KMS-11 (cell line): Measurements from ENCODE around the gene GBA2.

Experiments
- H2AFZ ChIP-seq: fragments of 200-600 bp; sonication (generic); 2 replicates; pipeline ENCODE4 v1.6.1; 2016; ENCODE audit warnings: antibody characterized with exemption, mixed run types, low read depth
- H3K27ac ChIP-seq: fragments of 200-600 bp; sonication (generic); 2 replicates; pipeline ENCODE4 v1.6.1; 2016; ENCODE audit warnings: mild to moderate bottlenecking, mixed run types
- H3K27me3 ChIP-seq: fragments of 200-600 bp; sonication (generic); 2 replicates; pipeline ENCODE4 v1.6.1; 2017; ENCODE audit warnings: mild to moderate bottlenecking, low read depth, mixed run types, moderate library complexity; ENCODE audit not compliant: insufficient read depth
- H3K36me3 ChIP-seq: fragments of 200-600 bp; sonication (generic); 2 replicates; pipeline ENCODE4 v1.6.1; 2017; ENCODE audit warnings: mild to moderate bottlenecking, mixed run types; ENCODE audit not compliant: insufficient read depth
- H3K4me1 ChIP-seq: fragments of 200-600 bp; sonication (generic); 2 replicates; pipeline ENCODE4 v1.6.1; 2016; ENCODE audit warnings: mild to moderate bottlenecking, low read depth, mixed run types; ENCODE audit not compliant: poor library complexity, severe bottlenecking
- H3K4me2 ChIP-seq: fragments of 200-600 bp; sonication (generic); 2 replicates; pipeline ENCODE4 v1.7.0; 2016; ENCODE audit warnings: mild to moderate bottlenecking, mixed run types
- H3K4me3 ChIP-seq: fragments of 200-600 bp; sonication (generic); IDR thresholded peaks from 2 replicates; pipeline ENCODE4 v1.6.1; 2017; ENCODE audit warnings: low read depth, low read length, mixed read lengths; ENCODE audit not compliant: insufficient read depth
- H3K79me2 ChIP-seq: fragments of 200-600 bp; sonication (generic); 2 replicates; pipeline ENCODE4 v1.6.1; 2016; ENCODE audit warnings: low read depth, mixed run types; ENCODE audit not compliant: insufficient read depth
- H3K9ac ChIP-seq: fragments of 200-600 bp; sonication (generic); 2 replicates; pipeline ENCODE4 v1.6.1; 2016; ENCODE audit warnings: mild to moderate bottlenecking, mixed run types
- H4K20me1 ChIP-seq: fragments of 200-600 bp; sonication (generic); 2 replicates; pipeline ENCODE4 v1.6.1; 2016; ENCODE audit warnings: mild to moderate bottlenecking, mixed run types; ENCODE audit not compliant: insufficient read depth
- CTCF ChIP-seq: fragments of 200-600 bp; sonication (generic); conservative IDR thresholded peaks from 2 replicates; pipeline ENCODE4 v1.6.1; 2017; ENCODE audit warnings: low read depth, mild to moderate bottlenecking, antibody characterized with exemption, low read length, moderate library complexity, mixed read lengths

GBA2 gene

GRCh38 chr9:35734096-35734495 is 14.9 kb downstream of the GBA2 start:
- no peak overlapping the region for H3K27ac ChIP-seq
- H3K4me1 ChIP-seq: peaks cover 39% of the 10 kb centered on the region
- no peak overlapping the region for H3K4me3 ChIP-seq
- no peaks in the 10 kb centered on the region for H3K27me3 ChIP-seq
- no peaks in the 10 kb centered on the region for H3K36me3 ChIP-seq
- peaks cover 6% of the 10 kb centered on the region; the same call in 1 of the 2 replicates for H4K20me1 ChIP-seq
- no peak for TF ChIP-seq CTCF
- no peak overlapping the region for H3K9ac ChIP-seq
- no peak overlapping the region for H2AFZ ChIP-seq
- H3K79me2 ChIP-seq: peaks cover 26% of the 10 kb centered on the region
- H3K4me2 ChIP-seq: peak overlapping the region; percentile 80; the same call in 1 of the 2 replicates

DNA sequence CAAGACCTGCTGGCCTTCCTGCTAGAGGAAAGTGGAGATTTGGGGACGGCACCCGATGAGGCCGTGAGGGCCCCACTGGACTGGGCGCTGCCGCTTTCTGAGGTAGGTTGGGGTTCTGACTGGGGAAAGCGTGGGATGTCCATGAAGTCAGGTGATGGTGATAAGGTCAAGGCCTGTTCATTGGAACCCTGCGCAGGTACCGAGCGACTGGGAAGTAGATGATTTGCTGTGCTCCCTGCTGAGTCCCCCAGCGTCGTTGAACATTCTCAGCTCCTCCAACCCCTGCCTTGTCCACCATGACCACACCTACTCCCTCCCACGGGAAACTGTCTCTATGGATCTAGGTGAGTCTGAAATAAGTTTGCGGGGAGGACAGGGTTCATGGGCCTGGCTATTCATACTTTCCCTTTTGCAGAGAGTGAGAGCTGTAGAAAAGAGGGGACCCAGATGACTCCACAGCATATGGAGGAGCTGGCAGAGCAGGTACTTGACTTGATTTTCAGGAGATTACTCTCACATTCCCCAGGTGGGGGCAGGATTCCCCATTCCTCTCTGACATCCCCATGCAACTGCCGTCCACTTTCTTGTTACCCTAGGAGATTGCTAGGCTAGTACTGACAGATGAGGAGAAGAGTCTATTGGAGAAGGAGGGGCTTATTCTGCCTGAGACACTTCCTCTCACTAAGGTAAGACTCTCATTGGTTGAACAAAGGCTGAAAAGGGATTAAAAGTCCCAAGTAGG is 16.1 kb downstream of the GBA2 start:
- no peak for TF ChIP-seq CTCF
- Histone ChIP-seq H4K20me1 (peaks cover 9% of the 10 kb centered on the region; the same call in 1 of the 2 replicates), H3K4me3 (no peak overlapping the region), H2AFZ (peak overlapping the region; percentile 80), H3K36me3 (no peaks in the 10 kb centered on the region), H3K79me2 (peaks cover 37% of the 10 kb centered on the region), H3K9ac (peak overlapping the region; percentile 71; the same call in 1 of the 2 replicates), H3K27me3 (no peaks in the 10 kb centered on the region), H3K4me2 (peak overlapping the region; percentile 80), H3K27ac (peak overlapping the region; percentile 56), H3K4me1 (peaks cover 42% of the 10 kb centered on the region)

DNA sequence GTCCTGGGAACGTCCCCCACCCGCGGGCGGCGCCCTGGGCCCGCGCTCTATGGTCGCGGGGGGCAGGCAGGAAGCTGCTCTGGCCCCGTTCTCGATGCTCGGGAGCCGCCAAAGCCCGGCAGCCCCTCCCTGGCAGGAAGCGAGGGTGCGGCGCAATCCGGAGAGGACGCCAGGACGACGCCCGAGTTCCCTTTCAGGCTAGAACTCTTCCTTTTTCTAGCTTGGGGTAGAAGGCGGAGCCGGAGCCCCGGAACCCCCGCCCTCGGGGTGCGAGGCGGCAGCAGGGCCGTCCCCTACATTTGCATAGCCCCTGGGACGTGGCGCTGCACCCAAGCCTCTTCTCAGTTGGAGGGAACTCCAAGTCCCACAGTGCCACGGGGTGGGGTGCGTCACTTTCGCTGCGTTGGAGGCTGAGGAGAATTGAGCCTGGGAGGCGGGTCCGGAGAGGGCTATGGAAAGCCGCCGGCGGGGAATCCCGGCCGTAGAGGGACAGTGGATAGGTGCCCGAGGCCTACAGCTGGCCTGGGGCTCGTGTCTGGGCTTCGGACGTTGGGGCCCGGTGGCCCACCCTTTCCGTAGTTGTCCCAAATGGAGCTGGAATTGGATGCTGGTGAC is 16.7 kb downstream of the GBA2 start, which contains the start of the genes CREB3 and TLN1:
Gene CREB3 (plus strand): TSS at position 482 of the 615 bp plus-strand sequence. CDS start 107 bp downstream, at position 589.
Gene TLN1 (minus strand): TSS at position 11 of the 615 bp plus-strand sequence. CDS start 6,501 bp downstream, outside the sequence.
- peak within 1 kb of the TSS; percentile 56 for H3K27ac ChIP-seq
- H3K79me2 ChIP-seq: peaks cover 44% of the 10 kb centered on the region
- H3K4me2 ChIP-seq: peak within 1 kb of the TSS; percentile 90
- H3K27me3 ChIP-seq: no peaks in the 10 kb centered on the region
- peaks cover 9% of the 10 kb centered on the region for H4K20me1 ChIP-seq
- no peak for TF ChIP-seq CTCF
- H3K9ac ChIP-seq: peak within 1 kb of the TSS; percentile 71
- no peak within 1 kb of the TSS for H3K4me3 ChIP-seq
- peak within 1 kb of the TSS; percentile 80 for H2AFZ ChIP-seq
- H3K36me3 ChIP-seq: no peaks in the 10 kb centered on the region
- peaks cover 42% of the 10 kb centered on the region for H3K4me1 ChIP-seq

- H4K20me1 ChIP-seq: peaks cover 9% of the 10 kb centered on the region
- H3K4me1 ChIP-seq: peaks cover 42% of the 10 kb centered on the region
- TF ChIP-seq CTCF: no peak
- H3K9ac ChIP-seq: peak overlapping the region; percentile 71
- peak overlapping the region; percentile 56 for H3K27ac ChIP-seq
- H3K4me3 ChIP-seq: no peak overlapping the region
- peak overlapping the region; percentile 72 for H2AFZ ChIP-seq
- no peaks in the 10 kb centered on the region for H3K27me3 ChIP-seq
- H3K4me2 ChIP-seq: peak overlapping the region; percentile 90
- no peaks in the 10 kb centered on the region for H3K36me3 ChIP-seq
- peaks cover 49% of the 10 kb centered on the region for H3K79me2 ChIP-seq
These were observed 17.4 kb downstream of the GBA2 start for GRCh38 chr9:35731415-35732184.
